Transverse colon (tissue), 4 donors: ENCODE measurements around the gene CRACDL.

Experiments
- CTCF ChIP-seq, 5 experiments: fragments of 200-600 bp in 3 of 5; fragments of 450-650 bp in 2 of 5; sonication (generic) in 3 of 5; IDR thresholded peaks; 1 replicate in 2 of 5; 2 replicates in 3 of 5; pipeline ENCODE4 v1.5.1; 2016 to 2017; ENCODE audit warnings: antibody characterized with exemption in 5 of 5, inconsistent platforms in 3 of 5, mild to moderate bottlenecking in 2 of 5, moderate library complexity in 1 of 5
- EP300 ChIP-seq: sonication (generic); formaldehyde crosslinking; IDR thresholded peaks from one replicate; pipeline ENCODE4 v1.6.1; 2017; ENCODE audit warnings: antibody characterized with exemption, low read depth
- POLR2A ChIP-seq: fragments of 450-650 bp; IDR thresholded peaks from one replicate; pipeline ENCODE4 v1.6.1; 2016; ENCODE audit warnings: antibody characterized with exemption, mild to moderate bottlenecking, moderate library complexity
- POLR2AphosphoS5 ChIP-seq, 3 donors: sonication (generic); formaldehyde crosslinking; IDR thresholded peaks; one replicate each; pipeline ENCODE4 v1.6.1; 2016; ENCODE audit warnings: antibody characterized with exemption in 3 of 3

DNA sequence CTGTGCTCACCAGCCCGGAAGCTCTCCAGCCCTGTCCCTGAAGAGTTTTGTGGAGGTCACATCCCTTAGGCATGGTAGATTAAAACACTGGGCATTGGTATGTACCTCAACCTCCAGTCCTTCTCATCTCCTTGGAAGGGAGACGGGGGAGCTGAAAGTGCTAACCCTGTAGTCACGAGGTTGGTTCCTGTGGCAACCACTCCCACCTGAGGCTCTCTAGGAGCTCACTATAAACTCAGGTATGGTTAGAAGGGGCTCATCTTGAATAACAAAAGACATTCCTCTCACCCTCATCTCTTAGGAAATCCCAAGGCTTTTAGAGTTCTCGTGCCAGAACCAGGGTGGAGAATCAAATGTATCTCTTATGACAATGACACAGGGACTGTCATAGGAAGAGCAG lies 162.1 kb downstream of the CRACDL start:
- TF ChIP-seq POLR2A (no peak), CTCF (IDR thresholded peaks at IDR 0.05) (no peak), EP300 (no peak), POLR2AphosphoS5 (IDR thresholded peaks at IDR 0.05) (no peak)
